Chondrocyte (in vitro differentiated cells): ENCODE measurements around the gene ANKRD40CL. TPM values are rescaled to one million over a fixed set of nuclear protein-coding genes. Genes with fewer than 3 reads are reported as not detected.

Experiments used
- DNase-seq: peaks from one replicate; pipeline ENCODE4 v3.0.0; 2021; ENCODE audit warnings: mixed read lengths, low spot score
- H3K27ac Mint-ChIP-seq: one replicate; pipeline ENCODE4 v1.8.0; 2021; ENCODE audit warnings: mild to moderate bottlenecking, moderate library complexity, mixed read lengths; ENCODE audit not compliant: unreplicated experiment
- H3K27me3 Mint-ChIP-seq: 2 replicates; pipeline ENCODE4 v1.8.0; 2021; ENCODE audit warnings: low read depth, mixed read lengths
- H3K36me3 Mint-ChIP-seq: 2 replicates; pipeline ENCODE4 v1.8.0; 2021; ENCODE audit warnings: low read depth, mixed read lengths
- H3K4me1 Mint-ChIP-seq: 2 replicates; pipeline ENCODE4 v1.8.0; 2021; ENCODE audit warnings: low read depth, mild to moderate bottlenecking, mixed read lengths
- H3K4me3 Mint-ChIP-seq: one replicate; pipeline ENCODE4 v1.8.0; 2021; ENCODE audit warnings: mild to moderate bottlenecking, moderate library complexity, mixed read lengths; ENCODE audit not compliant: unreplicated experiment
- H3K9me3 Mint-ChIP-seq: 2 replicates; pipeline ENCODE4 v1.8.0; 2021; ENCODE audit warnings: low read depth, mixed read lengths
- long read RNA-seq: library from polyadenylated mRNA; stranded (forward); transcript quantifications from one replicate; pipeline ENCODE4 v2.0.0, GENCODE V29; 2021
- total RNA-seq: library from RNA; stranded (reverse); gene quantifications from 3 replicates; pipeline ENCODE4 v1.2.1, GENCODE V29; 2021
- TF ChIP-seq, protein P1 (sequence below): fragments of 200-600 bp; sonication (generic); IDR thresholded peaks from 2 replicates; pipeline ENCODE4 v1.5.0; 2021; ENCODE audit warnings: antibody characterized with exemption, mild to moderate bottlenecking, moderate library complexity

Gene ANKRD40CL, protein sequence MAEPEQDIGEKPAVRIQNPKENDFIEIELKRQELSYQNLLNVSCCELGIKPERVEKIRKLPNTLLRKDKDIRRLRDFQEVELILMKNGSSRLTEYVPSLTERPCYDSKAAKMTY
- not detected in 3 replicates for total RNA-seq
- long read RNA-seq: 0 reads

DNA sequence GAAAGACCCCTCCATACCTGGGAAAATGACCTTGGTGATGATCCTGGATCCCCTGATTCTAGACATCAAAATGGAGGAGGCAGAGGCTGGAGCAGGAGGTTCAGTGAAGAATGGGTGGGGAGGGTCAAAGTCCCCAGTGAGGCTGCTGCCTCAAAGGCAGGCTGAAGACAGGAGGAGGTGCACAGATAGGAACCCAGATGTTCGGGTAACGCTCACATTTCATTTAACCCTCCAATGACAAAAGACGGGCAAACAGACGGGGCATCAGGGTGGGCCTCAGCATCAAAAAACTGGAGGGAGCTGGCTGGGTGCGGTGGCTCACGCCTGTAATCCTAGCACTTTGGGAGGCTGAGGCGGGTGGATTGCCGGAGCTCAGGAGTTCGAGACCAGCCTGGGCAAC lies at the start of gene ANKRD40CL:
Gene ANKRD40CL, minus strand, starts transcription at position 73 of the 400 bp plus-strand sequence. CDS start 605 bp downstream, outside the sequence.
- H3K4me3 Mint-ChIP-seq: no peak within 1 kb of the TSS
- DNase-seq: no peak
- H3K27me3 Mint-ChIP-seq: no peaks in the 10 kb centered on the region
- TF ChIP-seq, protein P1, sequence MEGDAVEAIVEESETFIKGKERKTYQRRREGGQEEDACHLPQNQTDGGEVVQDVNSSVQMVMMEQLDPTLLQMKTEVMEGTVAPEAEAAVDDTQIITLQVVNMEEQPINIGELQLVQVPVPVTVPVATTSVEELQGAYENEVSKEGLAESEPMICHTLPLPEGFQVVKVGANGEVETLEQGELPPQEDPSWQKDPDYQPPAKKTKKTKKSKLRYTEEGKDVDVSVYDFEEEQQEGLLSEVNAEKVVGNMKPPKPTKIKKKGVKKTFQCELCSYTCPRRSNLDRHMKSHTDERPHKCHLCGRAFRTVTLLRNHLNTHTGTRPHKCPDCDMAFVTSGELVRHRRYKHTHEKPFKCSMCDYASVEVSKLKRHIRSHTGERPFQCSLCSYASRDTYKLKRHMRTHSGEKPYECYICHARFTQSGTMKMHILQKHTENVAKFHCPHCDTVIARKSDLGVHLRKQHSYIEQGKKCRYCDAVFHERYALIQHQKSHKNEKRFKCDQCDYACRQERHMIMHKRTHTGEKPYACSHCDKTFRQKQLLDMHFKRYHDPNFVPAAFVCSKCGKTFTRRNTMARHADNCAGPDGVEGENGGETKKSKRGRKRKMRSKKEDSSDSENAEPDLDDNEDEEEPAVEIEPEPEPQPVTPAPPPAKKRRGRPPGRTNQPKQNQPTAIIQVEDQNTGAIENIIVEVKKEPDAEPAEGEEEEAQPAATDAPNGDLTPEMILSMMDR: no peak
- H3K27ac Mint-ChIP-seq: no peak within 1 kb of the TSS
- H3K9me3 Mint-ChIP-seq: no peaks in the 10 kb centered on the region
- H3K4me1 Mint-ChIP-seq: peaks cover 18% of the 10 kb centered on the region
- H3K36me3 Mint-ChIP-seq: no peaks in the 10 kb centered on the region

DNA sequence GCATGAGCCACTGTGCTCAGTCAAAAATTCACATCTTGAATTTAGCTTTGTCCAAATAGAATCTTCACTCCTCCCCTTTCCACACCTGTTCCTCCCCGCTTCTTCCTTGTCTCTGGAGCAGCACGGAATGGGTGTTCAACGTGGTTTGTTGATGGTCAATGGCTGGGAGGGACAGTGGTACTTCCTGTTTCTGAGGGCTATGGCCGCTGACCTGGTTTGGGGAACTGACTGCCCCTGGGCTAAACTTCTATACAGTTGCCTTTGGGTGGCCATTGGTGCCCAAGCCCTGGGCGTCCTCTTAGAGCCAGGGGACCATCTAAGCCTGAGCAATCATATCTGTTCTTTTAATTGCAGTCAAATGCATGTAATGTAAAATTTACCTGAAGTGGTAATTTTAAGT lies 49.0 kb upstream of the ANKRD40CL start:
- DNase-seq: no peak
- H3K27me3 Mint-ChIP-seq: peaks cover 10% of the 10 kb centered on the region

DNA sequence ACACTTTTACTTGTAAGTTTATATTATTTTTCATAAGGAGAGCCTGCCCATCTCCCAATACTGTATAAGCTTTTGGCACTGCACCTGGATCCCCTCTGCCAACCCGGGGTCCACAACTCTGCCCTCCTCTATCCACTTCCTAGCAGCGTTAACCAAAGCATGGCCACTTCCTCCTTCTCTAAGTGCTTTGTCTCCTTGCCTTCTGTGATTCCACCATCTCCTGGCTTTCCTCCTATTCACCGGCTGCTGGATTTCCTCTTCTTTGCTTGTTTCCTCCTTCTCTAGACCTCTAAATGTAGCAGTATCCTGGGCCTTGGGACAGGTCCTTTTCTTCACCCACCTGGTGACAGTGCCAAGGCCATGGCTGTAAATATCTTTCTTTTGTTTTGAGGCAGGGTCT lies 48.1 kb upstream of the ANKRD40CL start:
- TF ChIP-seq, protein P1: no peak
- Mint-ChIP-seq H3K27ac (no peak overlapping the region), H3K4me1 (peaks cover 8% of the 10 kb centered on the region), H3K9me3 (peaks cover 4% of the 10 kb centered on the region), H3K4me3 (no peak overlapping the region), H3K36me3 (peaks cover 3% of the 10 kb centered on the region), H3K27me3 (peaks cover 14% of the 10 kb centered on the region)
- DNase-seq: no peak

More for the DNA sequence above, 49.0 kb upstream of the ANKRD40CL start:
- Mint-ChIP-seq H3K27ac (no peak overlapping the region), H3K4me1 (peaks cover 8% of the 10 kb centered on the region), H3K4me3 (no peak overlapping the region), H3K36me3 (peaks cover 3% of the 10 kb centered on the region), H3K9me3 (peaks cover 4% of the 10 kb centered on the region)
- TF ChIP-seq, protein P1: no peak

DNA sequence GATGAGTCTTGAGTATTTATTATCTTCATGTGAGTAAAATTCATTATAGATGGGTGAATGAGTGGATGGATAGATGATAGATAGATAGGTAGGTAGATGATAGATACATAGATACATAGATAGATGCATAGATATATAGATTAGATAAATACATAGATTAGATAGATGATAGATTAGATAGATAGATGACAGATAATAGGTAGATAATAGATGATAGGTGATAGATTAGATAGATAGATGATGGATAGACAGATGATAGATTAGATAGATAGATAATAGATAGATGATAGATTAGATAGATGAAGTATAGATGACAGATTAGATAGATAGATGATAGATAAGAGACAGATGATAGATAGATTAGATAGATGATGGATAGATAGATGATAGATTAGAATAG lies 46.3 kb upstream of the ANKRD40CL start:
- H3K27me3 Mint-ChIP-seq: peaks cover 14% of the 10 kb centered on the region

DNA sequence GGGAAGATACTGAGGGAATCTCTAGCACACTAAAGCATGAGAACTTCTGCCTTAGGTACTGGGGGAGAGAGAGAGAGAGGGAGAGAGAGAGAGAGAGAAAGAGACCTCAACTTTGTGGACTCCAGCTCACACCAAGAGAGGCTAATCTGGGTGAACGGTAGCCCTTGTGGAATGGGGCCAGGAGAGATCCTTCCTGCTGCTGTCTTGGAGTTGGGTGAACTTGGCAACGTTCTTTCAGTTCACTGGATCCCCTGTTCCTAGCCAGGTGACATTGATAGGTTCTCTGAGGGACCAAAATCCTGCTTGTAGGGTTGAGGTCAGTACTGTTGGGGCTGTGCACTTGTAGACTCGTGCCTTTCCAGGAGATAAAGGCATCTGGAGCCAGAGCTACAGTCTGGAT lies 41.6 kb upstream of the ANKRD40CL start:
- Mint-ChIP-seq H3K27me3 (peaks cover 10% of the 10 kb centered on the region), H3K27ac (no peak overlapping the region), H3K9me3 (peaks cover under 1% of the 10 kb centered on the region), H3K4me3 (no peak overlapping the region), H3K4me1 (peaks cover 7% of the 10 kb centered on the region), H3K36me3 (peaks cover 2% of the 10 kb centered on the region)
- DNase-seq: no peak
- TF ChIP-seq, protein P1: no peak

More for the DNA sequence above, 46.3 kb upstream of the ANKRD40CL start:
- TF ChIP-seq, protein P1: no peak
- peaks cover 3% of the 10 kb centered on the region for H3K36me3 Mint-ChIP-seq
- H3K27ac Mint-ChIP-seq: no peak overlapping the region
- no peak for DNase-seq
- peaks cover 8% of the 10 kb centered on the region for H3K4me1 Mint-ChIP-seq
- H3K4me3 Mint-ChIP-seq: no peak overlapping the region
- H3K9me3 Mint-ChIP-seq: peaks cover 4% of the 10 kb centered on the region
